Activated CD4-positive, alpha-beta T cell treated with anti-CD3 and anti-CD28 coated beads, Interleukin-2, amount 10 ng/mL, durations not matched to agents 24 days and 14 days (primary cell): ENCODE measurements around the gene HECTD1. TPM values are rescaled to one million over a fixed set of nuclear protein-coding genes. Genes with fewer than 3 reads are reported as not detected.
"Not testable (repeated sequence)": the region's sequence is repeated elsewhere in the genome, so short reads cannot be mapped to it uniquely, and the experiment has no call there.

Experiments used
- DNase-seq: peaks from one replicate; pipeline ENCODE4 v3.0.0; 2022
- H3K27ac Mint-ChIP-seq: one replicate; pipeline ENCODE4 v1.8.0; 2022; ENCODE audit warnings: mild to moderate bottlenecking, mixed read lengths
- H3K27me3 Mint-ChIP-seq: one replicate; pipeline ENCODE4 v1.8.0; 2022; ENCODE audit warnings: mixed read lengths
- H3K36me3 Mint-ChIP-seq: one replicate; pipeline ENCODE4 v1.8.0; 2022; ENCODE audit warnings: low read depth, mild to moderate bottlenecking, mixed read lengths
- H3K4me1 Mint-ChIP-seq: one replicate; pipeline ENCODE4 v1.8.0; 2021; ENCODE audit warnings: mixed read lengths
- H3K4me3 Mint-ChIP-seq: one replicate; pipeline ENCODE4 v1.8.0; 2022; ENCODE audit warnings: mild to moderate bottlenecking, moderate library complexity, mixed read lengths
- H3K9me3 Mint-ChIP-seq: one replicate; pipeline ENCODE4 v1.8.0; 2021; ENCODE audit warnings: mixed read lengths
- intact Hi-C: fragments of 100-400 bp; cut with micrococcal nuclease; formaldehyde crosslinking; loops from one replicate; pipeline ENCODE4 v1.15.1; 2023
- total RNA-seq: library from RNA; stranded (reverse); gene quantifications from 2 replicates; pipeline ENCODE4 v1.2.3, GENCODE V29; 2022

Gene HECTD1
- total RNA-seq, 1 donor from 2014 or later = 116 TPM

- H3K4me3 Mint-ChIP-seq = no peak overlapping the region
- peaks cover 6% of the 10 kb centered on the region for H3K36me3 Mint-ChIP-seq
- H3K9me3 Mint-ChIP-seq = no peaks in the 10 kb centered on the region
- peaks cover 23% of the 10 kb centered on the region for H3K4me1 Mint-ChIP-seq
- intact Hi-C loops = loop anchor here (2.0 to 5.0 kb wide), 7 partner anchors 63 to 993 kb away; partner anchors contain the start of genes ARHGAP5, DTD2, NUBPL and RNU6-7
- H3K27me3 Mint-ChIP-seq = no peaks in the 10 kb centered on the region
- DNase-seq = no peak
- no peak overlapping the region for H3K27ac Mint-ChIP-seq
Observed at GRCh38 chr14:31209605-31210004, 2.0 kb upstream of the HECTD1 start.

- H3K27me3 Mint-ChIP-seq = no peaks in the 10 kb centered on the region
- H3K9me3 Mint-ChIP-seq = no peaks in the 10 kb centered on the region
- intact Hi-C loops = loop anchor here (1.0 to 5.0 kb wide), 11 partner anchors 64 to 994 kb away; partner anchors contain the start of genes ARHGAP5, DTD2, HEATR5A and NUBPL
- peaks cover 28% of the 10 kb centered on the region for H3K4me1 Mint-ChIP-seq
- H3K27ac Mint-ChIP-seq = peak overlapping the region; percentile 100
- no peak for DNase-seq
- H3K36me3 Mint-ChIP-seq = peaks cover 11% of the 10 kb centered on the region
- peak overlapping the region; percentile 86 for H3K4me3 Mint-ChIP-seq
Observed at GRCh38 chr14:31208546-31209424, 1.2 kb upstream of the HECTD1 start.

GRCh38 chr14:31207287-31207754 lies 272 bp downstream of the HECTD1 start:
- no peak for DNase-seq
- peaks cover 22% of the 10 kb centered on the region for H3K36me3 Mint-ChIP-seq
- peak overlapping the region; percentile 86 for H3K4me3 Mint-ChIP-seq
- intact Hi-C loops = loop anchor here (5.0 kb wide), 6 partner anchors 65 to 995 kb away; partner anchors contain the start of genes ARHGAP5, NUBPL, RNU6-7 and RNU6-8
- H3K27ac Mint-ChIP-seq = peak overlapping the region; percentile 97
- H3K9me3 Mint-ChIP-seq = no peaks in the 10 kb centered on the region
- no peaks in the 10 kb centered on the region for H3K27me3 Mint-ChIP-seq
- peaks cover 32% of the 10 kb centered on the region for H3K4me1 Mint-ChIP-seq

GRCh38 chr14:31206536-31207286 lies 882 bp downstream of the HECTD1 start:
- no peaks in the 10 kb centered on the region for H3K27me3 Mint-ChIP-seq

GRCh38 chr14:31205681-31206535 lies 1.7 kb downstream of the HECTD1 start:
- DNase-seq = peak; percentile 69
- Mint-ChIP-seq H3K4me3 (peak overlapping the region; percentile 86), H3K27ac (peak overlapping the region; percentile 68), H3K27me3 (no peaks in the 10 kb centered on the region), H3K36me3 (peaks cover 30% of the 10 kb centered on the region), H3K9me3 (no peaks in the 10 kb centered on the region), H3K4me1 (peaks cover 33% of the 10 kb centered on the region)
- intact Hi-C loops = loop anchor here (1.0 to 5.0 kb wide), 7 partner anchors 8 to 996 kb away; partner anchors contain the start of genes ARHGAP5, NUBPL, RNU6-7 and RNU6-8

More at GRCh38 chr14:31206536-31207286, 882 bp downstream of the HECTD1 start:
- H3K36me3 Mint-ChIP-seq = peaks cover 27% of the 10 kb centered on the region
- H3K9me3 Mint-ChIP-seq = no peaks in the 10 kb centered on the region
- H3K27ac Mint-ChIP-seq = peak overlapping the region; percentile 97
- H3K4me1 Mint-ChIP-seq = peaks cover 32% of the 10 kb centered on the region
- peak overlapping the region; percentile 86 for H3K4me3 Mint-ChIP-seq
- intact Hi-C loops = loop anchor here (1.0 to 5.0 kb wide), 7 partner anchors 8 to 996 kb away; partner anchors contain the start of genes ARHGAP5, NUBPL, RNU6-7 and RNU6-8
- DNase-seq = peak; percentile 88

GRCh38 chr14:31204593-31205534 lies 2.7 kb downstream of the HECTD1 start:
- Mint-ChIP-seq H3K4me1 (peaks cover 39% of the 10 kb centered on the region), H3K9me3 (peaks cover 3% of the 10 kb centered on the region), H3K4me3 (peak overlapping the region; percentile 86), H3K27me3 (no peaks in the 10 kb centered on the region), H3K27ac (peak overlapping the region; percentile 52), H3K36me3 (peaks cover 39% of the 10 kb centered on the region)
- intact Hi-C loops = loop anchor here (5.0 kb wide), 6 partner anchors 67 to 997 kb away; partner anchors contain the start of genes ARHGAP5, NUBPL, RNU6-7 and RNU6-8
- no peak for DNase-seq

- H3K27ac Mint-ChIP-seq, intact Hi-C loops, H3K27me3 Mint-ChIP-seq, DNase-seq, H3K9me3 Mint-ChIP-seq, H3K4me3 Mint-ChIP-seq: not testable (repeated sequence)
- peaks cover 42% of the 10 kb centered on the region for H3K36me3 Mint-ChIP-seq
- H3K4me1 Mint-ChIP-seq = peaks cover 39% of the 10 kb centered on the region
Observed at GRCh38 chr14:31203899-31204592, 3.5 kb downstream of the HECTD1 start.

- peaks cover 35% of the 10 kb centered on the region for H3K4me1 Mint-ChIP-seq
- H3K36me3 Mint-ChIP-seq = peaks cover 43% of the 10 kb centered on the region
- H3K27me3 Mint-ChIP-seq = no peaks in the 10 kb centered on the region
- no peak overlapping the region for H3K27ac Mint-ChIP-seq
- DNase-seq = no peak
- H3K4me3 Mint-ChIP-seq = no peak overlapping the region
- intact Hi-C loops = no loop called here
- peaks cover 6% of the 10 kb centered on the region for H3K9me3 Mint-ChIP-seq
Observed at GRCh38 chr14:31203414-31203742, 4.2 kb downstream of the HECTD1 start.

GRCh38 chr14:31201111-31201510 lies 6.5 kb downstream of the HECTD1 start:
- intact Hi-C loops = no loop called here
- no peak overlapping the region for H3K27ac Mint-ChIP-seq

GRCh38 chr14:31200702-31200990 lies 6.9 kb downstream of the HECTD1 start:
- intact Hi-C loops = no loop called here
- Mint-ChIP-seq H3K4me3 (no peak overlapping the region), H3K36me3 (peaks cover 53% of the 10 kb centered on the region), H3K4me1 (peaks cover 36% of the 10 kb centered on the region), H3K27me3 (no peaks in the 10 kb centered on the region), H3K27ac (no peak overlapping the region), H3K9me3 (peaks cover 6% of the 10 kb centered on the region)
- no peak for DNase-seq

More at GRCh38 chr14:31201111-31201510, 6.5 kb downstream of the HECTD1 start:
- no peak overlapping the region for H3K4me3 Mint-ChIP-seq
- H3K36me3 Mint-ChIP-seq = peaks cover 55% of the 10 kb centered on the region
- DNase-seq = no peak
- peaks cover 6% of the 10 kb centered on the region for H3K9me3 Mint-ChIP-seq
- no peaks in the 10 kb centered on the region for H3K27me3 Mint-ChIP-seq
- H3K4me1 Mint-ChIP-seq = peaks cover 40% of the 10 kb centered on the region

- no peak for DNase-seq
- intact Hi-C loops = loop anchor here (1.0 kb wide), 1 partner anchor 9 kb away; no protein-coding TSS in a partner anchor
- Mint-ChIP-seq H3K9me3 (peaks cover 6% of the 10 kb centered on the region), H3K27ac (peak overlapping the region; percentile 52), H3K36me3 (peaks cover 42% of the 10 kb centered on the region), H3K27me3 (no peaks in the 10 kb centered on the region), H3K4me3 (no peak overlapping the region), H3K4me1 (peaks cover 33% of the 10 kb centered on the region)
Observed at GRCh38 chr14:31197671-31198070, 9.9 kb downstream of the HECTD1 start.
